H9 (cell line): ENCODE measurements around the gene DMXL1. TPM values are rescaled to one million over a fixed set of nuclear protein-coding genes. Genes with fewer than 3 reads are reported as not detected.

Source experiments
- DNase-seq: peaks from one replicate; pipeline ENCODE4 v3.0.0-alpha.2; 2017
- H2AFZ ChIP-seq: one replicate; pipeline ENCODE4 v1.6.1; 2013; ENCODE audit warnings: mild to moderate bottlenecking, low read length, control low read depth, moderate library complexity
- H2AK5ac ChIP-seq: 2 replicates; pipeline ENCODE4 v1.6.1; 2013; ENCODE audit warnings: low read length, control low read depth, mixed read lengths; ENCODE audit not compliant: insufficient read length
- H2BK120ac ChIP-seq: one replicate; pipeline ENCODE4 v1.6.1; 2013; ENCODE audit warnings: low read depth, mild to moderate bottlenecking, low read length, control low read depth, inconsistent platforms; ENCODE audit not compliant: poor library complexity, severe bottlenecking
- H2BK12ac ChIP-seq: 2 replicates; pipeline ENCODE4 v1.6.1; 2013; ENCODE audit warnings: low read length, control low read depth, mixed read lengths, low read depth; ENCODE audit not compliant: insufficient read length
- H2BK15ac ChIP-seq: 2 replicates; pipeline ENCODE4 v1.6.1; 2013; ENCODE audit warnings: low read depth, low read length, control low read depth
- H2BK20ac ChIP-seq: one replicate; pipeline ENCODE4 v1.6.1; 2013; ENCODE audit warnings: low read depth, mild to moderate bottlenecking, low read length, control low read depth, inconsistent platforms; ENCODE audit not compliant: poor library complexity, severe bottlenecking
- H2BK5ac ChIP-seq: 2 replicates; pipeline ENCODE4 v1.6.1; 2013; ENCODE audit warnings: low read length, control low read depth, mixed read lengths; ENCODE audit not compliant: insufficient read length
- H3K14ac ChIP-seq: 2 replicates; pipeline ENCODE4 v1.6.1; 2013; ENCODE audit warnings: low read length, control low read depth; ENCODE audit not compliant: insufficient read depth
- H3K18ac ChIP-seq: 2 replicates; pipeline ENCODE4 v1.6.1; 2013; ENCODE audit warnings: low read depth, mild to moderate bottlenecking, mixed read lengths, low read length, control low read depth; ENCODE audit not compliant: insufficient read length
- H3K23ac ChIP-seq: 2 replicates; pipeline ENCODE4 v1.6.1; 2013; ENCODE audit warnings: low read length, control low read depth, mixed read lengths, low read depth; ENCODE audit not compliant: insufficient read length
- H3K23me2 ChIP-seq: 2 replicates; pipeline ENCODE4 v1.6.1; 2013; ENCODE audit warnings: low read depth, mild to moderate bottlenecking, mixed read lengths, low read length, control low read depth; ENCODE audit not compliant: insufficient read length, poor library complexity, severe bottlenecking
- H3K27ac ChIP-seq: 2 replicates; pipeline ENCODE4 v1.5.1; 2013; ENCODE audit warnings: low read length, control low read depth, mixed read lengths, low read depth; ENCODE audit not compliant: insufficient read length
- H3K27me3 ChIP-seq: 2 replicates; pipeline ENCODE4 v1.6.1; 2013; ENCODE audit warnings: low read length, control low read depth, inconsistent platforms; ENCODE audit not compliant: insufficient read depth
- H3K4ac ChIP-seq: 2 replicates; pipeline ENCODE4 v1.6.1; 2013; ENCODE audit warnings: low read depth, mild to moderate bottlenecking, control low read depth, inconsistent platforms, low read length, moderate library complexity
- H3K4me1 ChIP-seq: 2 replicates; pipeline ENCODE4 v1.6.1; 2013; ENCODE audit warnings: low read length, control low read depth, inconsistent platforms; ENCODE audit not compliant: insufficient read depth
- H3K4me2 ChIP-seq: 2 replicates; pipeline ENCODE4 v1.6.1; 2013; ENCODE audit warnings: low read length, control low read depth, mixed read lengths; ENCODE audit not compliant: insufficient read length, insufficient read depth
- H3K56ac ChIP-seq: 2 replicates; pipeline ENCODE4 v1.6.1; 2013; ENCODE audit warnings: low read depth, mild to moderate bottlenecking, mixed read lengths, low read length, control low read depth; ENCODE audit not compliant: insufficient read length
- H3K79me1 ChIP-seq: 2 replicates; pipeline ENCODE4 v1.6.1; 2013; ENCODE audit warnings: low read depth, mild to moderate bottlenecking, moderate library complexity, low read length, control low read depth, inconsistent platforms; ENCODE audit not compliant: insufficient read depth, poor library complexity, severe bottlenecking
- H3K79me2 ChIP-seq: 2 replicates; pipeline ENCODE4 v1.6.1; 2013; ENCODE audit warnings: low read length, control low read depth, inconsistent platforms; ENCODE audit not compliant: insufficient read depth
- H3K9ac ChIP-seq: 2 replicates; pipeline ENCODE4 v1.6.1; 2013; ENCODE audit warnings: low read length, control low read depth, mixed read lengths; ENCODE audit not compliant: insufficient read length; ENCODE audit errors: extremely low read depth
- H3K9me3 ChIP-seq: one replicate; pipeline ENCODE4 v1.6.1; 2013; ENCODE audit warnings: low read depth, low read length, inconsistent platforms; ENCODE audit not compliant: control insufficient read depth
- H3T11ph ChIP-seq: one replicate; pipeline ENCODE4 v1.6.1; 2013; ENCODE audit warnings: mild to moderate bottlenecking, low read length, control low read depth, inconsistent platforms
- H4K20me1 ChIP-seq: one replicate; pipeline ENCODE4 v1.6.1; 2013; ENCODE audit not compliant: control insufficient read depth, insufficient read length, insufficient read depth
- H4K5ac ChIP-seq: 2 replicates; pipeline ENCODE4 v1.6.1; 2013; ENCODE audit warnings: low read depth, mild to moderate bottlenecking, mixed read lengths, low read length, control low read depth; ENCODE audit not compliant: insufficient read length
- H4K8ac ChIP-seq: replicated peaks from 2 replicates; pipeline ENCODE4 v1.6.1; 2013; ENCODE audit warnings: low read length, control low read depth, mixed read lengths, low read depth; ENCODE audit not compliant: insufficient read length
- H4K91ac ChIP-seq: 2 replicates; pipeline ENCODE4 v1.6.1; 2013; ENCODE audit warnings: low read depth, mild to moderate bottlenecking, moderate library complexity, mixed read lengths, low read length, control low read depth; ENCODE audit not compliant: insufficient read length
- H3K27ac Mint-ChIP-seq, 3 experiments: 2 replicates in 2 of 3; 3 replicates in 1 of 3; pipeline ENCODE4 v1.8.0; 2020 to 2021; ENCODE audit warnings: mixed read lengths in 3 of 3, mild to moderate bottlenecking in 1 of 3, moderate library complexity in 1 of 3
- H3K27me3 Mint-ChIP-seq: 2 replicates; pipeline ENCODE4 v1.8.0; 2021; ENCODE audit warnings: low read depth, mild to moderate bottlenecking, moderate library complexity, mixed read lengths
- H3K36me3 Mint-ChIP-seq, 3 experiments: 2 replicates in 2 of 3; 3 replicates in 1 of 3; pipeline ENCODE4 v1.8.0; 2020 to 2021; ENCODE audit warnings: low read depth in 3 of 3, mixed read lengths in 3 of 3; ENCODE audit not compliant: insufficient read depth in 1 of 3
- H3K4me1 Mint-ChIP-seq, 2 experiments: 2 replicates each; pipeline ENCODE4 v1.8.0; 2020; ENCODE audit warnings: mixed read lengths in 2 of 2
- H3K4me3 Mint-ChIP-seq, 2 experiments: 2 replicates in 1 of 2; 3 replicates in 1 of 2; pipeline ENCODE4 v1.8.0; 2020 to 2021; ENCODE audit warnings: mild to moderate bottlenecking in 2 of 2, mixed read lengths in 2 of 2, moderate library complexity in 1 of 2
- H3K9me3 Mint-ChIP-seq, 2 experiments: 2 replicates in 1 of 2; 3 replicates in 1 of 2; pipeline ENCODE4 v1.8.0; 2020; ENCODE audit warnings: mild to moderate bottlenecking in 2 of 2, mixed read lengths in 2 of 2, moderate library complexity in 1 of 2
- WGBS: extraction: QIAGEN DNeasy Blood & Tissue Kit; methylation state at CpG from one replicate; pipeline ENCODE4 v1.1.7; 2013; ENCODE audit warnings: missing lambda C conversion rate, low lambda C conversion rate, mixed read lengths; ENCODE audit not compliant: insufficient read length; ENCODE audit errors: extremely low coverage; 5-methylcytosine and 5-hydroxymethylcytosine counted together
- total RNA-seq: library from RNA; stranded (reverse); gene quantifications from 2 replicates; pipeline ENCODE4 v1.2.1, GENCODE V29; 2021
- TF ChIP-seq, protein P1 (sequence below): fragments of 200-600 bp; sonication (generic); conservative IDR thresholded peaks from 3 replicates; pipeline ENCODE4 v1.8.0; 2021; ENCODE audit warnings: antibody characterized with exemption, mild to moderate bottlenecking

The DMXL1 gene
- total RNA-seq, 1 experiment from 2014 or later, result 63.5 TPM

DNA sequence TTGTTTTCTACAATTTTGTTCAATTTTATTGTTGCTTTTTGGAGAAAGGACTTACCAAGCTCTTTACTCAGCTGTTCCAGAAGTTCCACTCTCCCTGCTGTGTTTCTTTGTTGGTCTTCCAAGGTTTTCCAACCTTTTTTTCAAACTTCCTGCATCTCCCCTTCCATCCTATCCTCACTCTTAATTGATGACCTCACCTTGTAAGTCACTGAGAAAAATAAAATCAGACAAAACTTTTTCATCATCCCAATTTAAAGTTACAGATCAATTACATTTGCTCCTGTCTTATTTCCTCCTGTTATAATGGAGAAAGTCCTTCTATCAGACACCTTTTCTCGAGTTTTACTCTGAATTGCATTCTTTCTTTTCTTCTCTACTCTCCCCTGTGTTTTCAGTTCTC lies 121.1 kb downstream of the DMXL1 start:
- H4K8ac ChIP-seq, result no peak overlapping the region
- no peaks in the 10 kb centered on the region for H4K20me1 ChIP-seq
- H3K9ac ChIP-seq, result no peak overlapping the region
- Mint-ChIP-seq H3K36me3 (peaks cover 5 to 25% (median 21%) of the 10 kb centered on the region in 3 experiments; a peak in 5 of 7 replicates), H3K27me3 (no peaks in the 10 kb centered on the region), H3K4me1 (peaks cover 2 to 15% of the 10 kb centered on the region in 2 experiments), H3K9me3 (no peaks in the 10 kb centered on the region), H3K4me3 (no peak overlapping the region), H3K27ac (no peak overlapping the region)
- no peak overlapping the region for H3K4me2 ChIP-seq
- no peak overlapping the region for H4K5ac ChIP-seq
- H4K91ac ChIP-seq, result no peak overlapping the region
- H2BK5ac ChIP-seq, result no peak overlapping the region
- H3K79me1 ChIP-seq, result no peaks in the 10 kb centered on the region
- no peaks in the 10 kb centered on the region for H3K4me1 ChIP-seq
- no peak overlapping the region for H2AFZ ChIP-seq
- H3K27ac ChIP-seq, result no peak overlapping the region
- no peak overlapping the region for H2BK12ac ChIP-seq
- H2BK20ac ChIP-seq, result no peak overlapping the region
- DNase-seq, result no peak
- no peak overlapping the region for H3K56ac ChIP-seq
- no CpG with 5 or more reads among the region's 1 CpG for WGBS
- TF ChIP-seq, protein P1, sequence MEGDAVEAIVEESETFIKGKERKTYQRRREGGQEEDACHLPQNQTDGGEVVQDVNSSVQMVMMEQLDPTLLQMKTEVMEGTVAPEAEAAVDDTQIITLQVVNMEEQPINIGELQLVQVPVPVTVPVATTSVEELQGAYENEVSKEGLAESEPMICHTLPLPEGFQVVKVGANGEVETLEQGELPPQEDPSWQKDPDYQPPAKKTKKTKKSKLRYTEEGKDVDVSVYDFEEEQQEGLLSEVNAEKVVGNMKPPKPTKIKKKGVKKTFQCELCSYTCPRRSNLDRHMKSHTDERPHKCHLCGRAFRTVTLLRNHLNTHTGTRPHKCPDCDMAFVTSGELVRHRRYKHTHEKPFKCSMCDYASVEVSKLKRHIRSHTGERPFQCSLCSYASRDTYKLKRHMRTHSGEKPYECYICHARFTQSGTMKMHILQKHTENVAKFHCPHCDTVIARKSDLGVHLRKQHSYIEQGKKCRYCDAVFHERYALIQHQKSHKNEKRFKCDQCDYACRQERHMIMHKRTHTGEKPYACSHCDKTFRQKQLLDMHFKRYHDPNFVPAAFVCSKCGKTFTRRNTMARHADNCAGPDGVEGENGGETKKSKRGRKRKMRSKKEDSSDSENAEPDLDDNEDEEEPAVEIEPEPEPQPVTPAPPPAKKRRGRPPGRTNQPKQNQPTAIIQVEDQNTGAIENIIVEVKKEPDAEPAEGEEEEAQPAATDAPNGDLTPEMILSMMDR, result no peak
- no peak overlapping the region for H3T11ph ChIP-seq
- no peak overlapping the region for H3K4ac ChIP-seq
- H3K79me2 ChIP-seq, result no peaks in the 10 kb centered on the region
- no peak overlapping the region for H3K23ac ChIP-seq
- H3K18ac ChIP-seq, result no peak overlapping the region
- no peak overlapping the region for H3K14ac ChIP-seq
- no peak overlapping the region for H2AK5ac ChIP-seq
- no peaks in the 10 kb centered on the region for H3K9me3 ChIP-seq
- no peaks in the 10 kb centered on the region for H3K27me3 ChIP-seq
- no peaks in the 10 kb centered on the region for H3K23me2 ChIP-seq
- H2BK120ac ChIP-seq, result no peak overlapping the region
- H2BK15ac ChIP-seq, result no peak overlapping the region
